GM12872 (cell line): ENCODE results near the gene IDH3B.

Experiments
- CTCF ChIP-seq: IDR thresholded peaks from 3 replicates; pipeline ENCODE4 v1.5.1; 2011; ENCODE audit warnings: low read depth, mild to moderate bottlenecking, low read length, moderate library complexity; ENCODE audit not compliant: insufficient read depth

The IDH3B gene

GRCh38 chr20:2618815-2619214 lies 45.2 kb downstream of the IDH3B start:
- no peak for TF ChIP-seq CTCF

- no peak for TF ChIP-seq CTCF
Measured at GRCh38 chr20:2617099-2617714, 46.8 kb downstream of the IDH3B start.

GRCh38 chr20:2616634-2617033 lies 47.4 kb downstream of the IDH3B start:
- no peak for TF ChIP-seq CTCF

GRCh38 chr20:2612073-2612472 lies 51.9 kb downstream of the IDH3B start:
- TF ChIP-seq CTCF: no peak

- no peak for TF ChIP-seq CTCF
Measured at GRCh38 chr20:2610941-2611720, 52.9 kb downstream of the IDH3B start.

GRCh38 chr20:2610326-2610725 lies 53.7 kb downstream of the IDH3B start:
- TF ChIP-seq CTCF: no peak
